ENCODE measurements around the gene IL16.

DNA sequence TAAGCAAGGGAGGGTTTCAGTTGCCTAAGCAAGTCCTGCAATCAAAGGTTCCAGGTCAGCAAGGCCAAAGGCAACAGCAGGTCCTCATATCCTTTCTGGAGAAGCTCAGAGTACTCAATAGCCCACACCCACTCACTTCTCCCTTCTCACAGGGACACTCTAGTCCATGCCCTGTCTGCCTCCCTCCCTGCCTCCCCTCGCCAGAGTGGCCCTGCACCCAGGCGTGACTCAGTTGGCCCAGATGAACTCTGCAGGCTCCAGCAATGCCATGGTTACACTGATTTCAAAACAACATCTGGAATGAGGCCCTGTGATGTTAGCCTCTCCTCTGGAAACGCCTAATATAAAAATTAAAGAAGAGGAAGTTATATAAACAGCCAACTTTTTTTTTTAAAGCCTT, 32.9 kb downstream of the IL16 start:
- TF ChIP-seq CTCF (conservative IDR thresholded peaks at IDR 0.05 in 1 of 2, IDR thresholded peaks at IDR 0.05 in 1 of 2; ENCODE audit: extremely low read depth in 1 of 2, insufficient read depth in 1 of 2, low read depth in 1 of 2, low read length in 2 of 2) (no peak), EZH2 (IDR thresholded peaks at IDR 0.05; ENCODE audit: borderline replicate concordance, low read length) (no peak)

Measured in mammary epithelial cell (primary cell).